H1 (cell line): ENCODE data around the gene ZNF705A. TPM values are rescaled to one million over a fixed set of nuclear protein-coding genes. Genes with fewer than 3 reads are reported as not detected.

Source experiments
- CTCF ChIA-PET: fragments of 300-600 bp; sonication (Branson Sonifier 250); formaldehyde crosslinking; loops from one replicate; lab custom pipeline; 2021; ENCODE audit not compliant: partially characterized antibody; lab: Charles Lee
- POLR2A ChIA-PET: fragments of 300-600 bp; sonication (Branson Sonifier 250); formaldehyde crosslinking; loops from one replicate; lab custom pipeline; 2021; ENCODE audit warnings: inconsistent platforms; ENCODE audit not compliant: partially characterized antibody; lab: Charles Lee
- DNase-seq, 2 experiments: peaks; one replicate each; pipeline versions ENCODE4 v3.0.0 to v3.0.0-alpha.2; 2010 to 2022; ENCODE audit warnings: low spot score in 2 of 2, low read depth in 1 of 2, mixed read lengths in 1 of 2
- FAIRE-seq: peaks from 2 replicates; lab custom pipeline; 2011; peaks lifted over from hg19 to GRCh38; lab: Jason Lieb, UNC
- H2AFZ ChIP-seq: 2 replicates; pipeline ENCODE4 v1.8.1; 2012; ENCODE audit warnings: low read length, inconsistent platforms
- H2AK5ac ChIP-seq: 2 replicates; pipeline ENCODE4 v1.6.1; 2013; ENCODE audit warnings: low read depth, low read length
- H2BK120ac ChIP-seq: replicated peaks from 2 replicates; pipeline ENCODE3; 2013; ENCODE audit warnings: low read depth, low read length, inconsistent platforms
- H2BK12ac ChIP-seq: 2 replicates; pipeline ENCODE4 v1.6.1; 2013; ENCODE audit warnings: low read depth, low read length
- H2BK15ac ChIP-seq: 2 replicates; pipeline ENCODE4 v1.6.1; 2013; ENCODE audit warnings: low read length
- H2BK20ac ChIP-seq: 2 replicates; pipeline ENCODE4 v1.6.1; 2013; ENCODE audit warnings: low read length
- H2BK5ac ChIP-seq: 2 replicates; pipeline ENCODE4 v1.6.1; 2013; ENCODE audit warnings: low read depth, low read length
- H3K14ac ChIP-seq: 2 replicates; pipeline ENCODE4 v1.6.1; 2013; ENCODE audit warnings: inconsistent platforms; ENCODE audit not compliant: insufficient read length
- H3K18ac ChIP-seq: 2 replicates; pipeline ENCODE4 v1.6.1; 2013; ENCODE audit warnings: low read length; ENCODE audit errors: extremely low read depth
- H3K23ac ChIP-seq: 2 replicates; pipeline ENCODE4 v1.6.1; 2013; ENCODE audit warnings: inconsistent platforms; ENCODE audit not compliant: insufficient read length
- H3K23me2 ChIP-seq: 2 replicates; pipeline ENCODE4 v1.6.1; 2013; ENCODE audit warnings: low read depth, low read length
- H3K27ac ChIP-seq: 2 replicates; pipeline ENCODE4 v1.6.1; 2011; ENCODE audit warnings: low read depth, low read length, inconsistent platforms
- H3K27me3 ChIP-seq, 4 experiments: replicated peaks in 1 of 4; 1 replicate in 1 of 4; 2 replicates in 3 of 4; pipeline versions ENCODE4 v1.6.1 to v1.8.1; 2011 to 2013; ENCODE audit warnings: low read length in 3 of 4, mild to moderate bottlenecking in 3 of 4, inconsistent platforms in 2 of 4, mixed read lengths in 2 of 4, moderate library complexity in 1 of 4; ENCODE audit not compliant: control insufficient read depth in 3 of 4, insufficient read depth in 3 of 4; ENCODE audit errors: extremely low read depth in 1 of 4
- H3K36me3 ChIP-seq, 4 experiments: 2 replicates each; pipeline versions ENCODE4 v1.6.1 to v1.8.1; 2011 to 2013; ENCODE audit warnings: mild to moderate bottlenecking in 4 of 4, low read length in 3 of 4, moderate library complexity in 2 of 4, control low read depth in 1 of 4, inconsistent platforms in 1 of 4; ENCODE audit not compliant: insufficient read depth in 4 of 4, control insufficient read depth in 2 of 4
- H3K4ac ChIP-seq: replicated peaks from 2 replicates; pipeline ENCODE3; 2013; ENCODE audit warnings: low read length, low read depth, mixed read lengths, inconsistent platforms; ENCODE audit not compliant: insufficient read length
- H3K4me1 ChIP-seq, 4 experiments: replicated peaks in 1 of 4; 1 replicate in 1 of 4; 2 replicates in 3 of 4; pipeline versions ENCODE4 v1.6.1 to v1.8.1; 2011 to 2013; ENCODE audit warnings: low read length in 3 of 4, inconsistent platforms in 2 of 4, mixed read lengths in 1 of 4; ENCODE audit not compliant: insufficient read depth in 4 of 4, control insufficient read depth in 3 of 4
- H3K4me2 ChIP-seq, 2 experiments: 2 replicates each; pipeline versions ENCODE4 v1.6.1 to v1.8.1; 2011 to 2013; ENCODE audit warnings: low read depth in 2 of 2, low read length in 2 of 2, control low read depth in 1 of 2, inconsistent platforms in 1 of 2, mild to moderate bottlenecking in 1 of 2; ENCODE audit not compliant: insufficient read depth in 1 of 2
- H3K4me3 ChIP-seq, 4 experiments: fragments of 200-600, 300-600 bp in 1 of 4; sonication (generic), shearing (Covaris generic), sonication (Bioruptor Twin) in 1 of 4; 2 replicates each; pipeline versions ENCODE4 v1.5.1 to v1.8.1; 2011 to 2016; ENCODE audit warnings: low read length in 4 of 4, low read depth in 3 of 4, control low read depth in 2 of 4, inconsistent platforms in 2 of 4, mild to moderate bottlenecking in 2 of 4, mixed read lengths in 1 of 4, moderate library complexity in 1 of 4; ENCODE audit not compliant: insufficient read depth in 2 of 4; ENCODE audit errors: extremely low read depth in 1 of 4
- H3K56ac ChIP-seq: replicated peaks from 2 replicates; pipeline ENCODE3; 2013; ENCODE audit warnings: low read depth, mild to moderate bottlenecking, mixed read lengths, low read length, inconsistent platforms; ENCODE audit not compliant: insufficient read length
- H3K79me1 ChIP-seq: 2 replicates; pipeline ENCODE4 v1.6.1; 2013; ENCODE audit warnings: low read depth, low read length, control low read depth
- H3K79me2 ChIP-seq, 2 experiments: 2 replicates each; pipeline versions ENCODE4 v1.6.1 to v1.8.1; 2012 to 2013; ENCODE audit warnings: low read length in 2 of 2, mild to moderate bottlenecking in 2 of 2, inconsistent platforms in 1 of 2; ENCODE audit not compliant: insufficient read depth in 2 of 2, control insufficient read depth in 1 of 2
- H3K9ac ChIP-seq, 4 experiments: replicated peaks in 1 of 4; 1 replicate in 1 of 4; 2 replicates in 3 of 4; pipeline versions ENCODE4 v1.6.1 to v1.8.1; 2011 to 2013; ENCODE audit warnings: low read depth in 3 of 4, low read length in 3 of 4, control low read depth in 2 of 4, mild to moderate bottlenecking in 2 of 4, moderate library complexity in 2 of 4, inconsistent platforms in 1 of 4; ENCODE audit errors: extremely low read depth in 1 of 4
- H3K9me3 ChIP-seq, 2 experiments: 2 replicates each; pipeline versions ENCODE4 v1.6.1 to v1.8.1; 2012 to 2013; ENCODE audit warnings: mild to moderate bottlenecking in 2 of 2, moderate library complexity in 2 of 2, control low read depth in 1 of 2, inconsistent platforms in 1 of 2, low read depth in 1 of 2, low read length in 1 of 2, mixed read lengths in 1 of 2; ENCODE audit not compliant: insufficient read depth in 2 of 2
- H4K20me1 ChIP-seq, 2 experiments: replicated peaks in 1 of 2; 2 replicates each; pipeline versions ENCODE3 to v1.8.1; 2011 to 2013; ENCODE audit warnings: inconsistent platforms in 2 of 2, low read length in 2 of 2, mild to moderate bottlenecking in 1 of 2; ENCODE audit not compliant: insufficient read depth in 2 of 2, control insufficient read depth in 1 of 2
- H4K5ac ChIP-seq: 2 replicates; pipeline ENCODE4 v1.6.1; 2013; ENCODE audit warnings: low read length, low read depth, mixed read lengths, inconsistent platforms; ENCODE audit not compliant: insufficient read length
- H4K8ac ChIP-seq: 2 replicates; pipeline ENCODE4 v1.8.0; 2013; ENCODE audit warnings: mild to moderate bottlenecking, moderate library complexity, low read length, inconsistent platforms; ENCODE audit not compliant: insufficient read depth; ENCODE audit errors: extremely low read depth
- H4K91ac ChIP-seq: replicated peaks from 2 replicates; pipeline ENCODE3; 2013; ENCODE audit warnings: low read length, mixed read lengths, inconsistent platforms; ENCODE audit not compliant: insufficient read length
- CTCF ChIP-seq, 3 experiments: IDR thresholded peaks; 1 replicate in 2 of 3; 2 replicates in 1 of 3; pipeline versions ENCODE4 v1.5.1 to v1.6.1; 2011; ENCODE audit warnings: low read length in 3 of 3, mild to moderate bottlenecking in 3 of 3, inconsistent platforms in 2 of 3, low read depth in 1 of 3, moderate library complexity in 1 of 3; ENCODE audit not compliant: insufficient read depth in 1 of 3; ENCODE audit errors: control extremely low read depth in 1 of 3
- GABPA ChIP-seq: IDR thresholded peaks from 2 replicates; pipeline ENCODE4 v1.6.1; 2011; ENCODE audit warnings: mild to moderate bottlenecking, low read length, moderate library complexity, borderline replicate concordance; ENCODE audit not compliant: insufficient read depth
- NANOG ChIP-seq: IDR thresholded peaks from 2 replicates; pipeline ENCODE4 v1.6.1; 2011; ENCODE audit warnings: low read length, low read depth, mild to moderate bottlenecking, inconsistent platforms; ENCODE audit not compliant: insufficient read depth, poor library complexity, severe bottlenecking
- SIN3A ChIP-seq, 2 experiments: IDR thresholded peaks in 1 of 2; conservative IDR thresholded peaks in 1 of 2; 2 replicates each; pipeline ENCODE4 v1.6.1; 2011 to 2012; ENCODE audit warnings: low read length in 2 of 2, improper control_type of control experiment in 1 of 2, low read depth in 1 of 2, mild to moderate bottlenecking in 1 of 2
- SIRT6 ChIP-seq: IDR thresholded peaks from one replicate; pipeline ENCODE4 v1.7.1; 2012; ENCODE audit warnings: low read length, inconsistent platforms
- SP4 ChIP-seq: IDR thresholded peaks from 2 replicates; pipeline ENCODE4 v1.6.1; 2012; ENCODE audit warnings: low read length, inconsistent platforms
- TAF7 ChIP-seq: optimal IDR thresholded peaks from 2 replicates; pipeline ENCODE3; 2011; ENCODE audit warnings: low read depth, mild to moderate bottlenecking, inconsistent platforms, low read length, moderate library complexity, borderline replicate concordance
- WGBS, 2 experiments: shearing (Covaris generic) in 1 of 2; methylation state at CpG; one replicate each; pipeline versions ENCODE4 v1.1.6 to v1.1.7; 2013 to 2015; ENCODE audit warnings: low lambda C conversion rate in 2 of 2, mixed read lengths in 2 of 2, inconsistent platforms in 1 of 2, low coverage in 1 of 2, missing lambda C conversion rate in 1 of 2; ENCODE audit not compliant: insufficient replicate concordance in 2 of 2, insufficient coverage in 1 of 2, insufficient read length in 1 of 2; ENCODE audit errors: extremely low coverage in 1 of 2, missing lambda C conversion rate in 1 of 2; 5-methylcytosine and 5-hydroxymethylcytosine counted together
- polyA plus RNA-seq, 7 experiments: library from polyadenylated mRNA; depleted of rRNA in 3 of 7; stranded (reverse) in 5 of 7; unstranded in 2 of 7; fragments of >200 nt in 5 of 7; fragments of 200-250 nt in 2 of 7; gene quantifications; 1 replicate in 5 of 7; 2 replicates in 1 of 7; 4 replicates in 1 of 7; pipeline versions ENCODE4 v1.2.1 to v1.2.3, GENCODE V29; 2011 to 2013; ENCODE audit warnings: missing spikeins in 2 of 7, mixed read lengths in 2 of 7
- total RNA-seq: library from RNA; stranded (reverse); fragmentation: NEBNext Ultra II Directional; extraction: Animal tissue kit (Norgen Biotek cat#: 25700); gene quantifications from 2 replicates; pipeline ENCODE4 v1.2.1, GENCODE V29; 2021

ZNF705A gene
- total and polyA plus RNA-seq, 2 of the 8 experiments (the other 6 are each of a cell fraction or from before 2014, with no cell fraction given) = not detected

GRCh38 chr12:8127138-8127537, 29.7 kb upstream of the ZNF705A start:
- no peak overlapping the region for H2BK5ac ChIP-seq
- CTCF ChIA-PET = interaction anchor here (1.3 kb wide), 1 partner anchor 18 kb away, joined by 4 read pairs; no protein-coding TSS in a partner anchor
- 83% methylated on average over 4 of the region's 4 CpGs; no CpG with 5 or more reads in 1 of the 2 experiments for WGBS, 2 experiments

More at GRCh38 chr12:8127138-8127537, 29.7 kb upstream of the ZNF705A start:
- no peak overlapping the region for H3K4me3 ChIP-seq
- H3K23me2 ChIP-seq = no peaks in the 10 kb centered on the region; the same call in 1 of the 2 replicates
- no peak overlapping the region for H3K27ac ChIP-seq
- H3K4me1 ChIP-seq = no peaks in the 10 kb centered on the region
- H2AFZ ChIP-seq = no peak overlapping the region
- H3K56ac ChIP-seq = no peak overlapping the region
- H3K14ac ChIP-seq = no peak overlapping the region
- DNase-seq = no peak
- no peak overlapping the region for H3K18ac ChIP-seq
- H3K36me3 ChIP-seq = no peaks in the 10 kb centered on the region
- H3K23ac ChIP-seq = no peak overlapping the region
- H2AK5ac ChIP-seq = no peak overlapping the region
- H2BK15ac ChIP-seq = no peak overlapping the region
- TF ChIP-seq SP4 (no peak), CTCF (IDR thresholded peaks at IDR 0.05; ENCODE audit: control extremely low read depth in 1 of 3, insufficient read depth in 1 of 3, low read depth in 1 of 3, low read length in 3 of 3) (no peak), NANOG (no peak), SIRT6 (no peak), TAF7 (no peak), GABPA (no peak), SIN3A (conservative IDR thresholded peaks at IDR 0.05 in 1 of 2, IDR thresholded peaks at IDR 0.05 in 1 of 2; ENCODE audit: low read depth in 1 of 2, low read length in 2 of 2) (no peak)
- TF ChIP-seq, all 59 proteins: peak for 0
- Histone ChIP-seq H3K4ac (no peak overlapping the region), H4K20me1 (no peaks in the 10 kb centered on the region), H3K9me3 (no peaks in the 10 kb centered on the region), H2BK20ac (no peak overlapping the region), H2BK120ac (no peak overlapping the region), H3K9ac (no peak overlapping the region), H3K79me1 (no peaks in the 10 kb centered on the region), H4K8ac (no peak overlapping the region), H3K27me3 (no peaks in the 10 kb centered on the region), H3K79me2 (no peaks in the 10 kb centered on the region), H2BK12ac (no peak overlapping the region), H4K5ac (no peak overlapping the region), H4K91ac (no peak overlapping the region), H3K4me2 (no peak overlapping the region)
- FAIRE-seq = no peak
- POLR2A ChIA-PET = no interaction called here
